GDM1 (cell line): Measurements from ENCODE around the gene DONSON.
"Not testable (repeated sequence)": the region's sequence is repeated elsewhere in the genome, so short reads cannot be mapped to it uniquely, and the experiment has no call there.

Source experiments
- DNase-seq: peaks from one replicate; lab custom pipeline; 2025; lab: John Stamatoyannopoulos, UW

The DONSON gene, protein sequence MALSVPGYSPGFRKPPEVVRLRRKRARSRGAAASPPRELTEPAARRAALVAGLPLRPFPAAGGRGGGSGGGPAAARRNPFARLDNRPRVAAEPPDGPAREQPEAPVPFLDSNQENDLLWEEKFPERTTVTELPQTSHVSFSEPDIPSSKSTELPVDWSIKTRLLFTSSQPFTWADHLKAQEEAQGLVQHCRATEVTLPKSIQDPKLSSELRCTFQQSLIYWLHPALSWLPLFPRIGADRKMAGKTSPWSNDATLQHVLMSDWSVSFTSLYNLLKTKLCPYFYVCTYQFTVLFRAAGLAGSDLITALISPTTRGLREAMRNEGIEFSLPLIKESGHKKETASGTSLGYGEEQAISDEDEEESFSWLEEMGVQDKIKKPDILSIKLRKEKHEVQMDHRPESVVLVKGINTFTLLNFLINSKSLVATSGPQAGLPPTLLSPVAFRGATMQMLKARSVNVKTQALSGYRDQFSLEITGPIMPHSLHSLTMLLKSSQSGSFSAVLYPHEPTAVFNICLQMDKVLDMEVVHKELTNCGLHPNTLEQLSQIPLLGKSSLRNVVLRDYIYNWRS

GRCh38 chr21:33588485-33589335 is at the start of gene DONSON:
Gene DONSON, minus strand, starts transcription at chr21:33588684. Its CDS starts 43 bp downstream, at chr21:33588641.
- peak; percentile 79 for DNase-seq

DNA sequence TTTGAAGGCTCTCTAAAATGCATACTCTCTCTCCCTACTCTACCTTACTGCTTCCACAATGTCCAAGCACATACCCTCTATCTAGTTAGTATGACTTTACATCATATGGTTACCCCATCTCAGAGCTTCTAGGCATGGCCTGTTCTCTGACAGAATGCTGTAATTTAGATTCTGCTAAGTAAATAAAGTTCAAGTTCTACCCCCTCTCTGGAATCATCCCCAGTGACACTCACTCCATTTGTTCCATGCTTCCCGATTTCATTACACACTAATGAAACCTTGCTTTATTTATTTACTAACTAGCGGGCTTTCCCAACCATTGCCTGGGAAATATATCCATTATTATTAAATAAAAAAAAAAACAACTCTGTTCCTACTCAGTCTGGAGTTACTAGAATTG is 45.8 kb upstream of the DONSON start:
- DNase-seq = no peak

- DNase-seq = not testable (repeated sequence)
Observed at GRCh38 chr21:33626151-33626550, 37.7 kb upstream of the DONSON start.

- no peak for DNase-seq
Observed at GRCh38 chr21:33622253-33622652, 33.8 kb upstream of the DONSON start.

DNA sequence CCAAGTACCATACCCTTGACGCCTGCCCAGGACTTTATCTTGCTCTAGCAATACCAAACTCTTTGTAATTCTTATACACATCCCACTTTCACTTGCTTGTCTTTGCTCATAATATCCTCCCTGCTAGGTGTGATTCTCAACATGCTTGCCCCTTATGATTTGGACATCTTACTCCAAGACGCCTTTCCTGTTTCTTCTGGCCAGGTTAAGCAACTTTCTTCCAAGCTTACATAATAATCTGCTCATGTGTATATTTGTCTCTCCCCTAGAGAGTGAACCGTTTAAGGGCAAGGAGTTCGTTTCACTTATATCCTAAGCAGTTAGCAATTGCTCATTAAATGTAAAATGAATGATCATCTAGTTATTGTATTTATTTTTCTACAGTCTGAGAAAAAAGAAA is 31.2 kb upstream of the DONSON start:
- DNase-seq = no peak

- no peak for DNase-seq
Observed at GRCh38 chr21:33618407-33618806, 29.9 kb upstream of the DONSON start.

DNA sequence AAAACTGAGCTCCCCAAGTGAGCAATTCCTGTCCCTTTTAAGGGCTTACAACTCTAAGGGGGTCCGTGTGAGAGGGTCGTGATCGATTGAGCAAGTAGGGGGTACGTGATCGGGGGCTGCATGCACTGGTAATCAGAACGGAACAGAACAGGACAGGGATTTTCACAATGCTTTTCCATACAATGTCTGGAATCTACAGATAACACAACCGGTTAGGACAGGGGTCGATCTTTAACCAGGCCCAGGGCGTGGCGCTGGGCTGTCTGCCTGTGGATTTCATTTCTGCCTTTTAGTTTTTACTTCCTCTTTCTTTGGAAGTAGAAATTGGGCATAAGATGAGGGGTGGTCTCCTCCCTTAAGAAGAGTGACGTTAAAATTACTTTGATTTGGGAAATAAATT is 29.1 kb upstream of the DONSON start:
- DNase-seq = not testable (repeated sequence)

DNA sequence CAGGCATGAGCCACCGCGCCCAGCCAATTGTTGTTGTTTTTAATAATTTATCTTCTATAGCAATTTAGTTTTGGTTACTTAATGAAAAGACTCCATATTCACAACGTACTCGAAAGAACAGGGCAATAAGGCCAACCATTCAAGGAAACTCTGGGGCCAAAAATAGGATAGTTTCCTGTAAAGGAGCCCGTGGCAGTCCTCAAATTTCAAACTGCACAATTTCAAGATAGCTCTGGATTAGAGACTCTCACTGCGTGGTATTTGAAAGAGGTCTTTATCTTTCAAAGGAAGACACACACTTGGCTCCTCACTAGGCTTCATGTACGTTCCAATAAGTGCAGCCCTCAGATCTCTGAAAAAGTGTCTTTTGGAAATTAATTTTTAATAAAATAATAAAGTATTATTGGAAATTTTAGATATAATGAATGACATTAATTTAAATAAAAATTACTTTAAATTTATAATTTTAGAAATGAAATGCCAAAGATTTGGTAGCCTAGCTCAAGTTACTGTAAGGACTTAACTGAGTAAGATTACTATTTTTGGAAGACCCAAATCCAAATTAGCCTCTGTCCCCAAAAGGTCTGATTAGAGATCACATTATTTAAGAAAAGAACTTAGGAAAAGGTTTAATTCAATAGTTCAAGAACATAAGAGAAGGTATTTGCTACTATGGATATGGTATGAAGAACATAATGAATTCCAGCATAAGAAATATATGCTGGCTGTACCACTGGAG is 22.7 kb upstream of the DONSON start:
- DNase-seq = no peak

GRCh38 chr21:33608559-33608958 is 20.1 kb upstream of the DONSON start:
- no peak for DNase-seq

- no peak for DNase-seq
Observed at GRCh38 chr21:33598051-33598450, 9.6 kb upstream of the DONSON start.

DNA sequence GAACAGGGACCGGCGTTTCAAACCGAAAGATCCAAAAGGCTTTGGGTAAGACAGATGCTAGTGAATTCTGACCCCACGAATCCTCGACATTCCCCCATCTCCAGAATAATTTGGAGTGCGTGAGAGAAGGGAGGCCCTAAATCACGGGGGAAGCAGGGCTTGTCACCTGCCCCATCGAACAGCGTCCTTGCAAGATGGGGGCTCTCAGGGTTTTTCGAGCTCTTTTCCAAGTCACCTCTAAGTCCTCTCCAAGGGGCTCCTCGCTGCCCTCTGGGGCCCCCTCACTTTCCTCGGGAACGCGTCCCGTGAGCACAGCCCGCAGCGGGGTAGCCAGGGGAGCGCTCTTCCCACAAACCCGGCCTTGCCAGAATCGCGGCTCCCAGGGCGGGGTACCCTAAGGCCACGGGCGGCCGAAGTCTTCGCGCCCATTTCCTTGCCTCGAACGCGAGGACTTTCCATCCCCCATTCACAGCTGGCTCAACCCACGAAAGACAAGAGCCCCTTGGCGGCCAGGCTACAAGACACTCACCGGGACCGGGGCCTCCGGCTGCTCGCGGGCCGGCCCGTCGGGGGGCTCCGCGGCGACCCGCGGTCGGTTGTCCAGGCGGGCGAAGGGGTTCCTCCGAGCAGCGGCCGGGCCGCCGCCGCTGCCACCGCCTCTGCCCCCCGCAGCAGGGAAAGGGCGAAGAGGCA is 546 bp downstream of the DONSON start:
- DNase-seq = no peak

GRCh38 chr21:33586927-33587326 is 1.6 kb downstream of the DONSON start:
- no peak for DNase-seq

GRCh38 chr21:33584455-33584854 is 4.0 kb downstream of the DONSON start:
- no peak for DNase-seq

- DNase-seq = no peak
Observed at GRCh38 chr21:33578959-33579542, 9.4 kb downstream of the DONSON start.

- no peak for DNase-seq
Observed at GRCh38 chr21:33578214-33578613, 10.3 kb downstream of the DONSON start.

GRCh38 chr21:33576741-33577141 is 11.7 kb downstream of the DONSON start:
- DNase-seq = not testable (repeated sequence)

DNA sequence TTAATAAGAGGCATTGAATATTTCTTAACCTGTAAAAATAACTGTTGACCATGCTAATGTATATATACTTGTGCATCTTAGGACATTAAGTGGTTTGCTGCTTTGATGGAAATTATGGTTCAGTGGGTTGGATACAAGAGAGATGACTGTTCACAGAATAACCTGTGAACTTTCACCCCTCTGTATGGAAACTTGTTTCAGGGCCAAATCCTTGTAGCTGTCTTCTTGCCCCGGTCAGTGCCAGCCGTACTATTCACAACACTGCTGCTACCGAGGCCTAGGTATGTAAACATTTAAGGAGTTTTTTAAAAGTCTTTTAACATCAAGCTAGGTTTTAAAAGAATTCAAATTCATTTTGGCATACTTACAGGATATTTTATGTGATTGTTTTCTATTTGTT is 16.1 kb downstream of the DONSON start:
- no peak for DNase-seq

- DNase-seq = no peak
Observed at GRCh38 chr21:33569991-33570390, 18.5 kb downstream of the DONSON start.

DNA sequence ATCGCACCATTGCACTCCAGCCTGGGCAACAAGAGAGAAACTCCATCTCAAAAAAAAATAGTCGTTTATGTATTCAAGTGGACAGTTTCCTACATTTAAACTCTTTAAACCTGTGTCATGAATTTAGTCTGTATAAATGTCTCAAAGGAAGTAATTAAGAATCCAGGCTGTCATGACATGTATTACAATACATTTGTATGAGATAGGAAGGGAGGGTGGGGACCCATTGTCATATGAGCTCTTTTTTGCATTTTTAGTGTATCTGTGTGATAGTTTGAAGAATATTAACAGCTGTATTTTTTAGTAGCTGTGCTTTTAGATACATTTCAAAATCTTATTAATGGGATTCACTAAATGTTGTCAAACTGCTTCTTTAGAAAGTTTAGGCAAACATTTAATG is 20.0 kb downstream of the DONSON start:
- no peak for DNase-seq

GRCh38 chr21:33567914-33568313 is 20.6 kb downstream of the DONSON start:
- no peak for DNase-seq

DNA sequence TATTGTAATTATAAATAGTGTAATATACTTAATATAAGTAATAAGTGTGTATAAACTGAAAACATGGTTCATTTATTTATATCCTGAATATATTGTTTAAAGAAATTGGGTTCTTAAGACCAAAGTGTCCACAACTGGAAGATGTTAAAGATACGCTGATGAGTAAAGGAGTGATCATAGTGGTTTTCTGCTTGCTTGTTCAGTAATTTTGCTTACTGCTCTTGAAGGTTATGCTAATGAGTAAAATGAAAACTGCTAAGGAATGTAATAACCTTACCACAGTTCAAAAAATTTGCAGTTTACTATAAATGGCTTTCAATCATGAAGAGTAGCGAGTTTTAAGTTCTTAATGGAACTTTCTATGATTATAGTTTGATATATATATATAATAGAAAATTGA is 22.0 kb downstream of the DONSON start:
- no peak for DNase-seq
